H1 (cell line): Measurements from ENCODE around the gene EEPD1. TPM values are rescaled to one million over a fixed set of nuclear protein-coding genes. Genes with fewer than 3 reads are reported as not detected.

ENCODE experiments used
- CTCF ChIA-PET: fragments of 300-600 bp; sonication (Branson Sonifier 250); formaldehyde crosslinking; loops from one replicate; lab custom pipeline; 2021; ENCODE audit not compliant: partially characterized antibody; lab: Charles Lee
- POLR2A ChIA-PET: fragments of 300-600 bp; sonication (Branson Sonifier 250); formaldehyde crosslinking; loops from one replicate; lab custom pipeline; 2021; ENCODE audit warnings: inconsistent platforms; ENCODE audit not compliant: partially characterized antibody; lab: Charles Lee
- DNase-seq, 2 experiments: peaks; one replicate each; pipeline versions ENCODE4 v3.0.0 to v3.0.0-alpha.2; 2010 to 2022; ENCODE audit warnings: low spot score in 2 of 2, low read depth in 1 of 2, mixed read lengths in 1 of 2
- FAIRE-seq: peaks from 2 replicates; lab custom pipeline; 2011; peaks lifted over from hg19 to GRCh38; lab: Jason Lieb, UNC
- H2AFZ ChIP-seq: 2 replicates; pipeline ENCODE4 v1.8.1; 2012; ENCODE audit warnings: low read length, inconsistent platforms
- H2AK5ac ChIP-seq: 2 replicates; pipeline ENCODE4 v1.6.1; 2013; ENCODE audit warnings: low read depth, low read length
- H2BK120ac ChIP-seq: replicated peaks from 2 replicates; pipeline ENCODE3; 2013; ENCODE audit warnings: low read depth, low read length, inconsistent platforms
- H2BK12ac ChIP-seq: 2 replicates; pipeline ENCODE4 v1.6.1; 2013; ENCODE audit warnings: low read depth, low read length
- H2BK15ac ChIP-seq: 2 replicates; pipeline ENCODE4 v1.6.1; 2013; ENCODE audit warnings: low read length
- H2BK20ac ChIP-seq: 2 replicates; pipeline ENCODE4 v1.6.1; 2013; ENCODE audit warnings: low read length
- H2BK5ac ChIP-seq: 2 replicates; pipeline ENCODE4 v1.6.1; 2013; ENCODE audit warnings: low read depth, low read length
- H3K14ac ChIP-seq: 2 replicates; pipeline ENCODE4 v1.6.1; 2013; ENCODE audit warnings: inconsistent platforms; ENCODE audit not compliant: insufficient read length
- H3K18ac ChIP-seq: 2 replicates; pipeline ENCODE4 v1.6.1; 2013; ENCODE audit warnings: low read length; ENCODE audit errors: extremely low read depth
- H3K23ac ChIP-seq: 2 replicates; pipeline ENCODE4 v1.6.1; 2013; ENCODE audit warnings: inconsistent platforms; ENCODE audit not compliant: insufficient read length
- H3K23me2 ChIP-seq: 2 replicates; pipeline ENCODE4 v1.6.1; 2013; ENCODE audit warnings: low read depth, low read length
- H3K27ac ChIP-seq: 2 replicates; pipeline ENCODE4 v1.6.1; 2011; ENCODE audit warnings: low read depth, low read length, inconsistent platforms
- H3K27me3 ChIP-seq, 4 experiments: replicated peaks in 1 of 4; 1 replicate in 1 of 4; 2 replicates in 3 of 4; pipeline versions ENCODE4 v1.6.1 to v1.8.1; 2011 to 2013; ENCODE audit warnings: low read length in 3 of 4, mild to moderate bottlenecking in 3 of 4, inconsistent platforms in 2 of 4, mixed read lengths in 2 of 4, moderate library complexity in 1 of 4; ENCODE audit not compliant: control insufficient read depth in 3 of 4, insufficient read depth in 3 of 4; ENCODE audit errors: extremely low read depth in 1 of 4
- H3K36me3 ChIP-seq, 4 experiments: 2 replicates each; pipeline versions ENCODE4 v1.6.1 to v1.8.1; 2011 to 2013; ENCODE audit warnings: mild to moderate bottlenecking in 4 of 4, low read length in 3 of 4, moderate library complexity in 2 of 4, control low read depth in 1 of 4, inconsistent platforms in 1 of 4; ENCODE audit not compliant: insufficient read depth in 4 of 4, control insufficient read depth in 2 of 4
- H3K4ac ChIP-seq: replicated peaks from 2 replicates; pipeline ENCODE3; 2013; ENCODE audit warnings: low read length, low read depth, mixed read lengths, inconsistent platforms; ENCODE audit not compliant: insufficient read length
- H3K4me1 ChIP-seq, 4 experiments: replicated peaks in 1 of 4; 1 replicate in 1 of 4; 2 replicates in 3 of 4; pipeline versions ENCODE4 v1.6.1 to v1.8.1; 2011 to 2013; ENCODE audit warnings: low read length in 3 of 4, inconsistent platforms in 2 of 4, mixed read lengths in 1 of 4; ENCODE audit not compliant: insufficient read depth in 4 of 4, control insufficient read depth in 3 of 4
- H3K4me2 ChIP-seq, 2 experiments: 2 replicates each; pipeline versions ENCODE4 v1.6.1 to v1.8.1; 2011 to 2013; ENCODE audit warnings: low read depth in 2 of 2, low read length in 2 of 2, control low read depth in 1 of 2, inconsistent platforms in 1 of 2, mild to moderate bottlenecking in 1 of 2; ENCODE audit not compliant: insufficient read depth in 1 of 2
- H3K4me3 ChIP-seq, 4 experiments: fragments of 200-600, 300-600 bp in 1 of 4; sonication (generic), shearing (Covaris generic), sonication (Bioruptor Twin) in 1 of 4; 2 replicates each; pipeline versions ENCODE4 v1.5.1 to v1.8.1; 2011 to 2016; ENCODE audit warnings: low read length in 4 of 4, low read depth in 3 of 4, control low read depth in 2 of 4, inconsistent platforms in 2 of 4, mild to moderate bottlenecking in 2 of 4, mixed read lengths in 1 of 4, moderate library complexity in 1 of 4; ENCODE audit not compliant: insufficient read depth in 2 of 4; ENCODE audit errors: extremely low read depth in 1 of 4
- H3K56ac ChIP-seq: replicated peaks from 2 replicates; pipeline ENCODE3; 2013; ENCODE audit warnings: low read depth, mild to moderate bottlenecking, mixed read lengths, low read length, inconsistent platforms; ENCODE audit not compliant: insufficient read length
- H3K79me1 ChIP-seq: 2 replicates; pipeline ENCODE4 v1.6.1; 2013; ENCODE audit warnings: low read depth, low read length, control low read depth
- H3K79me2 ChIP-seq, 2 experiments: 2 replicates each; pipeline versions ENCODE4 v1.6.1 to v1.8.1; 2012 to 2013; ENCODE audit warnings: low read length in 2 of 2, mild to moderate bottlenecking in 2 of 2, inconsistent platforms in 1 of 2; ENCODE audit not compliant: insufficient read depth in 2 of 2, control insufficient read depth in 1 of 2
- H3K9ac ChIP-seq, 4 experiments: replicated peaks in 1 of 4; 1 replicate in 1 of 4; 2 replicates in 3 of 4; pipeline versions ENCODE4 v1.6.1 to v1.8.1; 2011 to 2013; ENCODE audit warnings: low read depth in 3 of 4, low read length in 3 of 4, control low read depth in 2 of 4, mild to moderate bottlenecking in 2 of 4, moderate library complexity in 2 of 4, inconsistent platforms in 1 of 4; ENCODE audit errors: extremely low read depth in 1 of 4
- H3K9me3 ChIP-seq, 2 experiments: 2 replicates each; pipeline versions ENCODE4 v1.6.1 to v1.8.1; 2012 to 2013; ENCODE audit warnings: mild to moderate bottlenecking in 2 of 2, moderate library complexity in 2 of 2, control low read depth in 1 of 2, inconsistent platforms in 1 of 2, low read depth in 1 of 2, low read length in 1 of 2, mixed read lengths in 1 of 2; ENCODE audit not compliant: insufficient read depth in 2 of 2
- H4K20me1 ChIP-seq, 2 experiments: replicated peaks in 1 of 2; 2 replicates each; pipeline versions ENCODE3 to v1.8.1; 2011 to 2013; ENCODE audit warnings: inconsistent platforms in 2 of 2, low read length in 2 of 2, mild to moderate bottlenecking in 1 of 2; ENCODE audit not compliant: insufficient read depth in 2 of 2, control insufficient read depth in 1 of 2
- H4K5ac ChIP-seq: 2 replicates; pipeline ENCODE4 v1.6.1; 2013; ENCODE audit warnings: low read length, low read depth, mixed read lengths, inconsistent platforms; ENCODE audit not compliant: insufficient read length
- H4K8ac ChIP-seq: 2 replicates; pipeline ENCODE4 v1.8.0; 2013; ENCODE audit warnings: mild to moderate bottlenecking, moderate library complexity, low read length, inconsistent platforms; ENCODE audit not compliant: insufficient read depth; ENCODE audit errors: extremely low read depth
- H4K91ac ChIP-seq: replicated peaks from 2 replicates; pipeline ENCODE3; 2013; ENCODE audit warnings: low read length, mixed read lengths, inconsistent platforms; ENCODE audit not compliant: insufficient read length
- KDM4A ChIP-seq: IDR thresholded peaks from one replicate; pipeline ENCODE4 v1.7.1; 2012; ENCODE audit warnings: low read depth, mild to moderate bottlenecking, moderate library complexity, low read length, inconsistent platforms; ENCODE audit not compliant: severe bottlenecking
- MAFK ChIP-seq: IDR thresholded peaks from 2 replicates; pipeline ENCODE4 v1.6.1; 2012; ENCODE audit warnings: low read depth, mild to moderate bottlenecking, improper control_type of control experiment, low read length
- WGBS, 2 experiments: shearing (Covaris generic) in 1 of 2; methylation state at CpG; one replicate each; pipeline versions ENCODE4 v1.1.6 to v1.1.7; 2013 to 2015; ENCODE audit warnings: low lambda C conversion rate in 2 of 2, mixed read lengths in 2 of 2, inconsistent platforms in 1 of 2, low coverage in 1 of 2, missing lambda C conversion rate in 1 of 2; ENCODE audit not compliant: insufficient replicate concordance in 2 of 2, insufficient coverage in 1 of 2, insufficient read length in 1 of 2; ENCODE audit errors: extremely low coverage in 1 of 2, missing lambda C conversion rate in 1 of 2; 5-methylcytosine and 5-hydroxymethylcytosine counted together
- polyA plus RNA-seq, 7 experiments: library from polyadenylated mRNA; depleted of rRNA in 3 of 7; stranded (reverse) in 5 of 7; unstranded in 2 of 7; fragments of >200 nt in 5 of 7; fragments of 200-250 nt in 2 of 7; gene quantifications; 1 replicate in 5 of 7; 2 replicates in 1 of 7; 4 replicates in 1 of 7; pipeline versions ENCODE4 v1.2.1 to v1.2.3, GENCODE V29; 2011 to 2013; ENCODE audit warnings: missing spikeins in 2 of 7, mixed read lengths in 2 of 7
- total RNA-seq: library from RNA; stranded (reverse); fragmentation: NEBNext Ultra II Directional; extraction: Animal tissue kit (Norgen Biotek cat#: 25700); gene quantifications from 2 replicates; pipeline ENCODE4 v1.2.1, GENCODE V29; 2021

The EEPD1 gene
- total and polyA plus RNA-seq, 2 of the 8 experiments (the other 6 are each of a cell fraction or from before 2014, with no cell fraction given), result 3.1 to 7.8 TPM

DNA sequence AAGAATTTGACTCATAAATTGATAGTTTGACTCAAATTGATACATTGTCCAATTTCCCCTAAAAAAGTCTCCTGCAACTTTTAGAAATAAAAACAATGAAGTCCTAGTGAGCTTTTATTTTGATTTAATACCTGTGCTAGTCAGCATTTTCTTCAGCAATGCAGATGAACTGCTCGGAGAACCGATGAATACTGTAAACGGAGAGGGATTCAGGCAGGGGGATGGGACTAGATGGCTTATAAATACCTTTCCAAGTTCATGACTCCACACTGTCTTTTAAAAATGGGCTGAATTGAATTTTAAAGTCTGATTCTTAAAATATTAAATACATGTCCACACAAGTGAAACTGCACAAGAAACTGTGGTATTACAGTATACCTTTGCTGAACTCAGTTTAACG, 12.7 kb downstream of the EEPD1 start:
- WGBS, 2 experiments, result 49% methylated on average over 4 of the region's 4 CpGs; no CpG with 5 or more reads in 1 of the 2 experiments
- H2AK5ac ChIP-seq, result no peak overlapping the region
- H3K23ac ChIP-seq, result no peak overlapping the region
- H4K5ac ChIP-seq, result no peak overlapping the region
- no peak overlapping the region for H2BK5ac ChIP-seq
- no peak overlapping the region; the same call in 1 of the 2 replicates for H2BK12ac ChIP-seq
- H2BK20ac ChIP-seq, result no peak overlapping the region
- no peaks in the 10 kb centered on the region; the same call in 1 of the 2 replicates for H3K23me2 ChIP-seq
- H3K4me2 ChIP-seq, result 0 out of 4 replicates have a peak overlapping the region, but pooled peaks of 1 of the 2 experiments have one; percentile 2
- ChIA-PET CTCF (interaction anchor here (1.4 to 1.6 kb wide), 3 partner anchors 63 to 248 kb away, joined by 3 to 4 read pairs (median 3); no protein-coding TSS in a partner anchor), POLR2A (no interaction called here)
- H3K27me3 ChIP-seq, result peaks cover 0 to 2% (median 0%) of the 10 kb centered on the region in 4 experiments; a peak in 1 of 7 replicates
- peaks cover 0 to 3% of the 10 kb centered on the region in 2 experiments for H4K20me1 ChIP-seq
- H3K56ac ChIP-seq, result no peak overlapping the region
- FAIRE-seq, result no peak
- H2BK15ac ChIP-seq, result no peak overlapping the region
- peak overlapping the region in 1 of 4 experiments; percentile 26; a peak in 1 of 8 replicates for H3K4me3 ChIP-seq
- H3K79me1 ChIP-seq, result no peaks in the 10 kb centered on the region; the same call in 1 of the 2 replicates
- H3K27ac ChIP-seq, result no peak overlapping the region
- H3K36me3 ChIP-seq, result no peaks in the 10 kb centered on the region
- H3K79me2 ChIP-seq, result no peaks in the 10 kb centered on the region
- TF ChIP-seq MAFK (peak; percentile 22; the same call in 1 of the 2 replicates), KDM4A (no peak)
- peaks cover 0 to 4% (median 2%) of the 10 kb centered on the region in 4 experiments; a peak in 2 of 7 replicates for H3K4me1 ChIP-seq
- H3K18ac ChIP-seq, result no peak overlapping the region
- no peak overlapping the region for H4K91ac ChIP-seq
- H3K9me3 ChIP-seq, result no peaks in the 10 kb centered on the region
- H3K4ac ChIP-seq, result no peak overlapping the region
- H3K14ac ChIP-seq, result no peak overlapping the region
- no peak overlapping the region for H4K8ac ChIP-seq
- H3K9ac ChIP-seq, result no peak overlapping the region
- DNase-seq, result no peak
- H2BK120ac ChIP-seq, result no peak overlapping the region
- no peak overlapping the region for H2AFZ ChIP-seq
